ENCODE results near the gene CBFB.

Gene CBFB

GRCh38 chr16:67141391-67141790 lies 112.4 kb downstream of the CBFB start:
- no peak for DNase-seq

- DNase-seq, result no peak
These were observed 113.4 kb downstream of the CBFB start for GRCh38 chr16:67142342-67142741.

GRCh38 chr16:67144943-67145342 lies 116.0 kb downstream of the CBFB start:
- DNase-seq, result no peak

- DNase-seq, result no peak
These were observed 116.8 kb downstream of the CBFB start for GRCh38 chr16:67145746-67146145.

- no peak for DNase-seq
These were observed 117.8 kb downstream of the CBFB start for GRCh38 chr16:67146523-67147357.

- DNase-seq, result no peak
These were observed 118.6 kb downstream of the CBFB start for GRCh38 chr16:67147437-67148140.

- no peak for DNase-seq
These were observed 119.3 kb downstream of the CBFB start for GRCh38 chr16:67148221-67148620.

- no peak for DNase-seq
These were observed 119.8 kb downstream of the CBFB start for GRCh38 chr16:67148656-67149275.

- no peak for DNase-seq
These were observed 120.5 kb downstream of the CBFB start for GRCh38 chr16:67149276-67150046.

- DNase-seq, result peak in 2 of 5 donors; percentile 34 to 71
These were observed 121.3 kb downstream of the CBFB start for GRCh38 chr16:67150047-67150832.

Data from T-helper 1 cell (primary cell).